Glutamatergic neuron (in vitro differentiated cells): ENCODE measurements around the gene MARCHF2. TPM values are rescaled to one million over a fixed set of nuclear protein-coding genes. Genes with fewer than 3 reads are reported as not detected.
"Not testable (repeated sequence)": the region's sequence is repeated elsewhere in the genome, so short reads cannot be mapped to it uniquely, and the experiment has no call there.

Experiments used
- DNase-seq: peaks from one replicate; pipeline ENCODE4 v3.0.0; 2022
- H3K27ac Mint-ChIP-seq: one replicate; pipeline ENCODE4 v1.8.0; 2020; ENCODE audit warnings: mild to moderate bottlenecking, mixed read lengths, inconsistent platforms; ENCODE audit not compliant: unreplicated experiment
- H3K27me3 Mint-ChIP-seq: one replicate; pipeline ENCODE4 v1.8.0; 2020; ENCODE audit warnings: mild to moderate bottlenecking, moderate library complexity, mixed read lengths, inconsistent platforms; ENCODE audit not compliant: unreplicated experiment
- H3K36me3 Mint-ChIP-seq: one replicate; pipeline ENCODE4 v1.8.0; 2020; ENCODE audit warnings: mild to moderate bottlenecking, mixed read lengths, inconsistent platforms; ENCODE audit not compliant: unreplicated experiment
- H3K4me1 Mint-ChIP-seq: one replicate; pipeline ENCODE4 v1.8.0; 2020; ENCODE audit warnings: mild to moderate bottlenecking, low read depth, mixed read lengths, inconsistent platforms; ENCODE audit not compliant: unreplicated experiment
- H3K4me3 Mint-ChIP-seq: one replicate; pipeline ENCODE4 v1.8.0; 2020; ENCODE audit warnings: mild to moderate bottlenecking, mixed read lengths, inconsistent platforms; ENCODE audit not compliant: unreplicated experiment
- H3K9me3 Mint-ChIP-seq: one replicate; pipeline ENCODE4 v1.8.0; 2020; ENCODE audit warnings: mild to moderate bottlenecking, moderate library complexity, mixed read lengths, inconsistent platforms; ENCODE audit not compliant: unreplicated experiment
- CTCF ChIP-seq: fragments of 200-600 bp; sonication (generic); IDR thresholded peaks from one replicate; pipeline ENCODE4 v1.5.0; 2021; ENCODE audit not compliant: partially characterized antibody, unreplicated experiment
- total RNA-seq: library from RNA; stranded (reverse); fragmentation: NEBNext Ultra II Directional; extraction: Animal tissue kit (Norgen Biotek cat#: 25700); gene quantifications from one replicate; pipeline ENCODE4 v1.2.1, GENCODE V29; 2021; ENCODE audit not compliant: unreplicated experiment

The MARCHF2 gene
- total RNA-seq, 1 donor from 2014 or later = 47.7 TPM

DNA sequence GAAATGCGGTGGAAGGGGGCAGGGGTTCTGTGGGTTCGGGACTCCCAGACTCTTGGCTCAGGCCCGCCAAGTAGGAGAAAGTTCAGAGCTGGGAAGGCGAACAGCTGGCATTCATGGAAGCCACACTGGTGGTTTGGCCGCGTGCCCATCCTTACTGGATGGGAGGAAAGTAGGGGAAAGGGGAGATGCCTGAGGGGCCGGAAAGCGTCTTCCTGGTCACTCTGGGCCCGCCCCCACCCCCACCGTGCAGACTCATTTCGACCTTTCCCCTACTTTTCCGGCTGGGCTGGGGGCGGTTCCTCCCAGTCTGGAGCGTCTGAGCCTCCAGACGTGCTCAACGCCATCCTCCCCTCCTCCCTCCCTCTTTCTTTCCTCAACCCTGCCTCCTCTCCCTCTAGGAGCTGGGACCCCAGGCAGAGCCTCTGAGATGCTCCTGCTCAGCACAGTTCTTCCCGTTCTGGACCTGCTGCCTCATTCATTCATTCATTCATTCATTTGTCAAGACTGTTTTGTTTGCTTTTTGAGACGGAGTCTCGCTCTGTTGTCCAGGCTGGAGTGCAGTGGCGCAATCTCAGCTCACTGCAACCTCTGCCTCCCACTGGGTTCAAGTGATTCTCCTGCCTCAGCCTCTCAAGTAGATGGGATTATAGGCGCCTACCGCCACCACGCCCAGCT is 45.6 kb upstream of the MARCHF2 start:
- Mint-ChIP-seq H3K4me3 (peak overlapping the region; percentile 34), H3K27ac (no peak overlapping the region), H3K9me3 (peaks cover 4% of the 10 kb centered on the region), H3K4me1 (no peaks in the 10 kb centered on the region), H3K36me3 (no peaks in the 10 kb centered on the region), H3K27me3 (peaks cover 14% of the 10 kb centered on the region)
- TF ChIP-seq CTCF = no peak
- peak; percentile 31 for DNase-seq

- Mint-ChIP-seq H3K4me1 (no peaks in the 10 kb centered on the region), H3K4me3 (no peak overlapping the region), H3K27ac (no peak overlapping the region), H3K36me3 (no peaks in the 10 kb centered on the region), H3K27me3 (peaks cover 7% of the 10 kb centered on the region), H3K9me3 (peaks cover 7% of the 10 kb centered on the region)
- DNase-seq = no peak
- TF ChIP-seq CTCF = no peak
Observed at GRCh38 chr19:8370176-8371010, 42.7 kb upstream of the MARCHF2 start.

GRCh38 chr19:8371011-8371804 is 41.9 kb upstream of the MARCHF2 start:
- Mint-ChIP-seq H3K9me3 (peaks cover 5% of the 10 kb centered on the region), H3K4me3 (no peak overlapping the region), H3K27me3 (peaks cover 4% of the 10 kb centered on the region), H3K4me1 (no peaks in the 10 kb centered on the region), H3K36me3 (no peaks in the 10 kb centered on the region), H3K27ac (no peak overlapping the region)
- DNase-seq = no peak
- TF ChIP-seq CTCF = no peak

DNA sequence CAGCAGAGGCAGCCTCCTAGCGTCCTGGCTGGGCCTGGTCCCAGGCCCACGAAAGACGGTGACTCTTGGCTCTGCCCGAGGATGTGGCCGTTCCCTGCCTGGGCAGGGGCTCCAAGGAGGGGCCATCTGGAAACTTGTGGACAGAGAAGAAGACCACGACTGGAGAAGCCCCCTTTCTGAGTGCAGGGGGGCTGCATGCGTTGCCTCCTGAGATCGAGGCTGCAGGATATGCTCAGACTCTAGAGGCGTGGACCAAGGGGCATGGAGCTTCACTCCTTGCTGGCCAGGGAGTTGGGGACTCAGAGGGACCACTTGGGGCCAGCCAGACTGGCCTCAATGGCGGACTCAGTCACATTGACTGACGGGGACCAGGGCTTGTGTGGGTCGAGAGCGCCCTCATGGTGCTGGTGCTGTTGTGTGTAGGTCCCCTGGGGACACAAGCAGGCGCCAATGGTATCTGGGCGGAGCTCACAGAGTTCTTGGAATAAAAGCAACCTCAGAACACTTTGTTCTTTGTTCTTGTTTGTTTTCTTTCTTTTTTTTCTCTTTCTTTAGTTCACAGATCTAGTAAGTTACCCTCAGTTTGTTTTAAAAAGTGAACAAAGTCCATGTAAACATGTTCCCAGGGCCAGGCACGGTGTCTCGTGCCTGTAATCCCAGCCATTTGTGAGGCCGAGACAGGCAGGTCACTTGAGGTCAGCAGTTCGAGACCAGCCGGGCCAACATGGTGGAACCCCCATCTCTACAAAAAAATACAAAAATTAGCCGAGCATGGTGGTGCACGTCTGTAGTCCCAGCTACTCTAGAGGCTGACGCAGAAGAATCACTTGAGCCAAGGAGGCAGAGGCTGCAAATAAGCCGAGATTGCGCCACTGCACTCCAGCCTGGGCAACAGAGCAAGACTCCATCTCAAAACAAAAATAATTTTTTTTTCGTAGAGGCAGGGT is 39.0 kb upstream of the MARCHF2 start:
- DNase-seq = no peak
- Mint-ChIP-seq H3K4me3 (no peak overlapping the region), H3K9me3 (peaks cover 3% of the 10 kb centered on the region), H3K27ac (no peak overlapping the region), H3K36me3 (no peaks in the 10 kb centered on the region), H3K27me3 (peaks cover 1% of the 10 kb centered on the region), H3K4me1 (no peaks in the 10 kb centered on the region)
- no peak for TF ChIP-seq CTCF

- not testable (repeated sequence) for H3K27me3 Mint-ChIP-seq, H3K4me3 Mint-ChIP-seq, H3K9me3 Mint-ChIP-seq, DNase-seq, H3K27ac Mint-ChIP-seq, H3K4me1 Mint-ChIP-seq, H3K36me3 Mint-ChIP-seq
Observed at GRCh38 chr19:8375766-8376165, 37.3 kb upstream of the MARCHF2 start.

GRCh38 chr19:8376373-8376974 is 36.6 kb upstream of the MARCHF2 start:
- H3K27me3 Mint-ChIP-seq, H3K36me3 Mint-ChIP-seq, H3K9me3 Mint-ChIP-seq, DNase-seq, H3K4me1 Mint-ChIP-seq, H3K4me3 Mint-ChIP-seq: not testable (repeated sequence)
- peak overlapping the region; percentile 29 for H3K27ac Mint-ChIP-seq
